HepG2 (cell line): Measurements from ENCODE around the gene VILL. TPM values are rescaled to one million over a fixed set of nuclear protein-coding genes. Genes with fewer than 3 reads are reported as not detected.

Experiments used
- AGO2 ChIP-seq: fragments of 200-400 bp; formaldehyde crosslinking; optimal IDR thresholded peaks from 2 replicates; pipeline ENCODE3; 2017; ENCODE audit warnings: mild to moderate bottlenecking, low read depth, low read length, moderate library complexity
- AHDC1 ChIP-seq: sonication (generic); formaldehyde crosslinking; IDR thresholded peaks from 2 replicates; pipeline ENCODE4 v1.5.1; 2020; ENCODE audit warnings: mild to moderate bottlenecking, missing genetic modification reagents, borderline replicate concordance
- ARHGAP35 ChIP-seq: sonication (generic); formaldehyde crosslinking; IDR thresholded peaks from 2 replicates; pipeline ENCODE4 v1.9.0; 2022; ENCODE audit warnings: mild to moderate bottlenecking, inconsistent platforms, moderate library complexity, missing genetic modification reagents, borderline replicate concordance
- ARNTL ChIP-seq: sonication (generic); formaldehyde crosslinking; IDR thresholded peaks from 2 replicates; pipeline ENCODE4 v1.4.0; 2020; ENCODE audit warnings: mild to moderate bottlenecking, missing genetic modification reagents
- CEBPB ChIP-seq: IDR thresholded peaks from 2 replicates; pipeline ENCODE4 v1.6.1; 2011; ENCODE audit warnings: low read depth, low read length, improper control_type of control experiment, borderline replicate concordance
- E2F5 ChIP-seq: sonication (generic); formaldehyde crosslinking; conservative IDR thresholded peaks from 2 replicates; pipeline ENCODE4 v1.4.0; 2020; ENCODE audit warnings: missing genetic modification reagents
- KDM2A ChIP-seq: sonication (generic); formaldehyde crosslinking; IDR thresholded peaks from 2 replicates; pipeline ENCODE4 v1.4.0; 2020; ENCODE audit warnings: low read depth, missing genetic modification reagents, borderline replicate concordance
- MLX ChIP-seq: IDR thresholded peaks from 2 replicates; pipeline ENCODE4 v1.6.1; 2016
- RXRA ChIP-seq: sonication (generic); formaldehyde crosslinking; IDR thresholded peaks from 2 replicates; pipeline ENCODE4 v1.5.1; 2020; ENCODE audit warnings: missing genetic modification reagents
- SAP130 ChIP-seq: IDR thresholded peaks from 2 replicates; pipeline ENCODE4 v1.6.1; 2016; ENCODE audit warnings: low read depth
- SETDB1 ChIP-seq: sonication (generic); formaldehyde crosslinking; IDR thresholded peaks from 2 replicates; pipeline ENCODE4 v1.5.1; 2020; ENCODE audit warnings: missing genetic modification reagents, mild to moderate bottlenecking, borderline replicate concordance
- SKI ChIP-seq: fragments of 450-650 bp; IDR thresholded peaks from one replicate; pipeline ENCODE4 v1.6.1; 2018; ENCODE audit warnings: mild to moderate bottlenecking; ENCODE audit not compliant: partially characterized antibody
- TFE3 ChIP-seq: IDR thresholded peaks from 2 replicates; pipeline ENCODE4 v1.6.1; 2016
- THYN1 ChIP-seq: sonication (generic); formaldehyde crosslinking; IDR thresholded peaks from 2 replicates; pipeline ENCODE4 v1.8.1; 2023; ENCODE audit warnings: low read depth, mild to moderate bottlenecking, moderate library complexity, missing genetic modification reagents, borderline replicate concordance
- U2AF2 ChIP-seq: fragments of 200-400 bp; formaldehyde crosslinking; IDR thresholded peaks from 2 replicates; pipeline ENCODE4 v1.6.1; 2017; ENCODE audit warnings: low read depth, mild to moderate bottlenecking, low read length
- ZBTB21 ChIP-seq: sonication (generic); formaldehyde crosslinking; IDR thresholded peaks from 2 replicates; pipeline ENCODE4 v1.4.0; 2020; ENCODE audit warnings: missing genetic modification reagents
- ZNF138 ChIP-seq: sonication (generic); formaldehyde crosslinking; IDR thresholded peaks from 2 replicates; pipeline ENCODE4 v1.5.0; 2020; ENCODE audit warnings: mild to moderate bottlenecking, low read depth, missing genetic modification reagents
- ZNF335 ChIP-seq: sonication (generic); formaldehyde crosslinking; IDR thresholded peaks from 2 replicates; pipeline ENCODE4 v1.4.0; 2020; ENCODE audit warnings: missing genetic modification reagents
- ZNF713 ChIP-seq: sonication (generic); formaldehyde crosslinking; IDR thresholded peaks from 2 replicates; pipeline ENCODE4 v1.4.0; 2020; ENCODE audit warnings: mild to moderate bottlenecking, missing genetic modification reagents
- polyA plus RNA-seq, 8 experiments: library from polyadenylated mRNA; depleted of rRNA in 3 of 8; stranded (reverse) in 7 of 8; unstranded in 1 of 8; fragments of >200 nt; fragmentation: Illumina TruSeq in 4 of 8; extraction: Trizol in 4 of 8; gene quantifications; 2 replicates each; pipeline versions ENCODE4 v1.2.1 to v1.2.3, GENCODE V29; 2011 to 2016; ENCODE audit warnings: low read depth in 4 of 8, missing spikeins in 1 of 8, mixed read lengths in 1 of 8; ENCODE audit not compliant: insufficient read depth in 1 of 8
- total RNA-seq, 5 experiments: library from RNA; depleted of rRNA; stranded (reverse); fragments of >200 nt; fragmentation: Illumina TruSeq; extraction: Trizol; gene quantifications; 2 replicates each; pipeline ENCODE4 v1.2.3, GENCODE V29; 2016; ENCODE audit warnings: low read depth in 1 of 5
- TF ChIP-seq, protein P1 (sequence below): sonication (generic); formaldehyde crosslinking; IDR thresholded peaks from 2 replicates; pipeline ENCODE4 v1.8.1; 2023; ENCODE audit warnings: mild to moderate bottlenecking, missing genetic modification reagents

Gene VILL
- total and polyA plus RNA-seq, 2 of the 13 experiments (the other 11 are each of a cell fraction or from before 2014, with no cell fraction given): 3.2 to 5.3 TPM

DNA sequence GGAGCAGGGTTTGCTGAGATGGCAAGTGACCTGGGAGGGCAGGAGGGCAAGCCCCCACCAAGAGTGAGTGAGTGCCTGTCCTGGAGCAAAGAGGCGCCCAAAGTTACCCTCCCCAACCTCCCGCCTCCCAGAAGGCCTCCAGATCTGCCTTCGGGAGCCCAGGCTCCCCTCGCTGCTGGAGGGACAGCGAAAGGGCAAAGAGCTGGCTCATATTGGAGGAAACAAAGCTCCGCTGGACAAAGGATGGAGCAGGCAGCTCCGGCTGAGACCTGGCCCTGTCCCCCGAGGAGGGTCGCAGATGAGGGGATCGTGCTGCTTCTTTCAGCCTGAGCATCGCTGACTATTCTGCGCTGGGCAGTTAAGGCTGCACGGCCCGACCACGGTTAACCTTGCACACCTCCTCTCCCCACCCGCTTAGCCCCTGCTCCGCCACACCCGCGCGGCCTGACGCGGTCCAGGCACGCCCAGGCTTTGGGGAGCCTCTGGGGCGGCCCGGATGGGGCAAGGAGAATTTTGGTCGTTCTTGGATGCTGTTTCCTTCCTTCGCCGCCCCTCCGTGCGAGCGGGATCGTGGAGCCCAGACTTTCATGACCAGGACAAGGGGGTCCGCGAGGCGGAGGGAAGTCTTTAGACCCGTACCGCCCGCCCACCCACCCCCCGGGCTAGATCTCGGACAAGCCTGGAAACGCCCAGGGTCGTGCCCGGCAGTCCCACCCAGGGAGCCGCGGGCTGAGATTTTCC is 38.2 kb downstream of the VILL start (continued):
- TF ChIP-seq SETDB1 (CRISPR knock-in tag) (no peak), AHDC1 (no peak), RXRA (no peak; the same call in 1 of the 2 replicates), CEBPB (no peak), ZNF138 (CRISPR knock-in tag) (no peak), ZNF335 (CRISPR knock-in tag) (no peak), ZBTB21 (CRISPR knock-in tag) (no peak), U2AF2 (no peak), KDM2A (CRISPR knock-in tag) (peak; percentile 8; the same call in 1 of the 2 replicates), THYN1 (CRISPR knock-in tag) (no peak), SAP130 (CRISPR knock-in tag) (0 out of 2 replicates have a peak, but pooled peaks have one; percentile 3), MLX (CRISPR knock-in tag) (no peak), SKI (no peak), AGO2 (peak; percentile 60), TFE3 (CRISPR knock-in tag) (no peak), ZNF713 (CRISPR knock-in tag) (no peak), ARHGAP35 (CRISPR knock-in tag) (no peak), ARNTL (CRISPR knock-in tag) (no peak), E2F5 (CRISPR knock-in tag) (no peak)
- TF ChIP-seq, protein P1, sequence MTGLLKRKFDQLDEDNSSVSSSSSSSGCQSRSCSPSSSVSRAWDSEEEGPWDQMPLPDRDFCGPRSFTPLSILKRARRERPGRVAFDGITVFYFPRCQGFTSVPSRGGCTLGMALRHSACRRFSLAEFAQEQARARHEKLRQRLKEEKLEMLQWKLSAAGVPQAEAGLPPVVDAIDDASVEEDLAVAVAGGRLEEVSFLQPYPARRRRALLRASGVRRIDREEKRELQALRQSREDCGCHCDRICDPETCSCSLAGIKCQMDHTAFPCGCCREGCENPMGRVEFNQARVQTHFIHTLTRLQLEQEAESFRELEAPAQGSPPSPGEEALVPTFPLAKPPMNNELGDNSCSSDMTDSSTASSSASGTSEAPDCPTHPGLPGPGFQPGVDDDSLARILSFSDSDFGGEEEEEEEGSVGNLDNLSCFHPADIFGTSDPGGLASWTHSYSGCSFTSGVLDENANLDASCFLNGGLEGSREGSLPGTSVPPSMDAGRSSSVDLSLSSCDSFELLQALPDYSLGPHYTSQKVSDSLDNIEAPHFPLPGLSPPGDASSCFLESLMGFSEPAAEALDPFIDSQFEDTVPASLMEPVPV (CRISPR knock-in tag): no peak
